GM12878 (cell line): Measurements from ENCODE around the gene FLT1. TPM values are rescaled to one million over a fixed set of nuclear protein-coding genes. Genes with fewer than 3 reads are reported as not detected.
A peak's percentile ranks its signal among the peaks of the same experiment; 100 is the strongest.

Experiments used
- ATAC-seq: fragments of 200-7000 bp; cut with Tn5 transposase; 3 replicates; pipeline ENCODE4 v1.9.1; 2020; ENCODE audit warnings: mild to moderate bottlenecking, moderate library complexity
- BruUV-seq: library from RNA; stranded (reverse); fragments of 400-500 nt; replicated peaks from 2 replicates; lab custom pipeline; 2021; lab: Mats Ljungman, UMichigan
- CTCF ChIA-PET: fragments of 300-600 bp; sonication (Branson Sonifier 250); formaldehyde crosslinking; extraction: SDS; loops from one replicate; lab custom pipeline; 2021; ENCODE audit warnings: inconsistent platforms; lab: Yijun Ruan, JAX
- POLR2A ChIA-PET: fragments of 350-600 bp; formaldehyde crosslinking; extraction: SDS; loops from one replicate; lab custom pipeline; 2021; ENCODE audit warnings: inconsistent platforms; lab: Charles Lee
- RAD21 ChIA-PET: fragments of 300-600 bp; sonication (Branson Sonifier 250); formaldehyde crosslinking; loops from one replicate; lab custom pipeline; 2023; ENCODE audit warnings: antibody characterized with exemption; ENCODE audit not compliant: unreplicated experiment; lab: Charles Lee
- SMC1A ChIA-PET: fragments of 300-600 bp; sonication (Branson Sonifier 250); formaldehyde crosslinking; loops from one replicate; lab custom pipeline; 2023; ENCODE audit not compliant: unreplicated experiment, uncharacterized antibody; lab: Charles Lee
- DNase-seq: peaks from one replicate; pipeline ENCODE4 v3.0.0-alpha.2; 2011; ENCODE audit warnings: low read depth, low spot score
- FAIRE-seq: peaks from 3 replicates; lab custom pipeline; 2011; peaks lifted over from hg19 to GRCh38; lab: Jason Lieb, UNC
- H2AFZ ChIP-seq: 2 replicates; pipeline ENCODE4 v1.6.0; 2011; ENCODE audit warnings: low read depth, low read length, control low read depth; ENCODE audit not compliant: control insufficient read depth
- H3K27ac ChIP-seq: 2 replicates; pipeline ENCODE4 v1.5.1; 2011; ENCODE audit warnings: control low read depth; ENCODE audit not compliant: control insufficient read depth, insufficient read depth
- H3K27me3 ChIP-seq, 2 experiments: replicated peaks in 1 of 2; 2 replicates each; pipeline versions ENCODE4 v1.6.0 to v1.6.1; 2011; ENCODE audit warnings: low read length in 1 of 2; ENCODE audit not compliant: control insufficient read depth in 2 of 2, insufficient read depth in 2 of 2
- H3K36me3 ChIP-seq, 2 experiments: 2 replicates each; pipeline ENCODE4 v1.5.1; 2011; ENCODE audit warnings: low read length in 1 of 2; ENCODE audit not compliant: control insufficient read depth in 2 of 2, insufficient read depth in 2 of 2
- H3K4me1 ChIP-seq: 2 replicates; pipeline ENCODE4 v1.6.1; 2011; ENCODE audit warnings: mild to moderate bottlenecking, low read length, moderate library complexity, mixed read lengths; ENCODE audit not compliant: control insufficient read depth, insufficient read depth
- H3K4me2 ChIP-seq: 2 replicates; pipeline ENCODE4 v1.6.0; 2011; ENCODE audit warnings: control low read depth; ENCODE audit not compliant: control insufficient read depth, insufficient read depth
- H3K4me3 ChIP-seq: fragments of 200-600 bp; sonication (generic); 2 replicates; pipeline ENCODE4 v1.5.1; 2016
- H3K79me2 ChIP-seq: 2 replicates; pipeline ENCODE4 v1.6.0; 2011; ENCODE audit warnings: low read length; ENCODE audit not compliant: control insufficient read depth, insufficient read depth
- H3K9ac ChIP-seq: 2 replicates; pipeline ENCODE4 v1.8.0; 2011; ENCODE audit warnings: low read length, control low read depth, mixed read lengths; ENCODE audit not compliant: control insufficient read depth, insufficient read depth
- H3K9me3 ChIP-seq: replicated peaks from 3 replicates; pipeline ENCODE4 v1.5.1; 2011; ENCODE audit warnings: mild to moderate bottlenecking, low read length; ENCODE audit not compliant: control insufficient read depth, insufficient read depth
- H4K20me1 ChIP-seq: 2 replicates; pipeline ENCODE4 v1.6.0; 2011; ENCODE audit not compliant: control insufficient read depth, insufficient read depth
- CTCF ChIP-seq, 3 experiments: IDR thresholded peaks in 2 of 3; conservative IDR thresholded peaks in 1 of 3; 2 replicates each; pipeline ENCODE4 v1.5.1; 2011; ENCODE audit warnings: low read depth in 3 of 3, low read length in 3 of 3, mild to moderate bottlenecking in 3 of 3, control low read depth in 2 of 3, moderate library complexity in 2 of 3, inconsistent platforms in 1 of 3, mixed read lengths in 1 of 3; ENCODE audit not compliant: control insufficient read depth in 2 of 3, insufficient read depth in 1 of 3; ENCODE audit errors: extremely low read depth in 1 of 3
- EED ChIP-seq: sonication (generic); IDR thresholded peaks from 2 replicates; pipeline ENCODE4 v1.6.1; 2016; ENCODE audit warnings: antibody characterized with exemption, low read depth
- IRF4 ChIP-seq: IDR thresholded peaks from 2 replicates; pipeline ENCODE4 v1.6.1; 2011; ENCODE audit warnings: low read depth, low read length
- RELB ChIP-seq: fragments of 450-650 bp; IDR thresholded peaks from 2 replicates; pipeline ENCODE4 v1.6.1; 2017; ENCODE audit warnings: low read depth, mild to moderate bottlenecking, moderate library complexity
- ZBTB4 ChIP-seq: fragments of 450-650 bp; formaldehyde crosslinking; IDR thresholded peaks from 2 replicates; pipeline ENCODE4 v1.4.0; 2022; ENCODE audit warnings: mild to moderate bottlenecking, moderate library complexity
- ZNF207 ChIP-seq: fragments of 450-650 bp; IDR thresholded peaks from 2 replicates; pipeline ENCODE4 v1.6.1; 2014; ENCODE audit warnings: antibody characterized with exemption, mild to moderate bottlenecking, borderline replicate concordance
- WGBS: methylation state at CpG from one replicate; pipeline ENCODE4 v1.1.6; 2016; ENCODE audit warnings: low lambda C conversion rate; ENCODE audit not compliant: insufficient replicate concordance, insufficient coverage; ENCODE audit errors: missing lambda C conversion rate; 5-methylcytosine and 5-hydroxymethylcytosine counted together
- in situ Hi-C: fragments of 300-500 bp; cut with MboI; formaldehyde crosslinking; loops from 9 replicates; pipeline ENCODE4 v1.14.3; 2018; ENCODE audit warnings: mixed read lengths
- intact Hi-C: fragments of 100-400 bp; cut with micrococcal nuclease; formaldehyde crosslinking; loops from one replicate; pipeline ENCODE4 v1.14.2; 2022; ENCODE audit not compliant: unreplicated experiment
- polyA plus RNA-seq, 11 experiments: library from polyadenylated mRNA; depleted of rRNA in 4 of 11; unstranded in 6 of 11; stranded (reverse) in 5 of 11; fragments of >200 nt; fragmentation: Nextera tagmentation in 4 of 11; fragmentation: Illumina TruSeq in 1 of 11; extraction: Ambion mirVana in 4 of 11; extraction: Trizol in 1 of 11; gene quantifications; 1 replicate in 1 of 11; 2 replicates in 10 of 11; pipeline versions ENCODE4 v1.2.1 to v1.2.3, GENCODE V29; 2011 to 2016; ENCODE audit warnings: inconsistent platforms in 2 of 11, missing spikeins in 2 of 11, low read depth in 1 of 11
- total RNA-seq, 4 experiments: library from RNA; depleted of rRNA in 3 of 4; stranded (reverse); fragments of >200 nt in 3 of 4; fragmentation: Illumina TruSeq in 1 of 4; extraction: Trizol in 1 of 4; gene quantifications; 2 replicates each; pipeline versions ENCODE4 v1.2.1 to v1.2.3, GENCODE V29; 2013 to 2021

Gene FLT1
- total and polyA plus RNA-seq, 10 of the 15 experiments (the other 5 are each of a cell fraction or from before 2014, with no cell fraction given), result 0.55 to 5.6 (median 0.84) TPM

DNA sequence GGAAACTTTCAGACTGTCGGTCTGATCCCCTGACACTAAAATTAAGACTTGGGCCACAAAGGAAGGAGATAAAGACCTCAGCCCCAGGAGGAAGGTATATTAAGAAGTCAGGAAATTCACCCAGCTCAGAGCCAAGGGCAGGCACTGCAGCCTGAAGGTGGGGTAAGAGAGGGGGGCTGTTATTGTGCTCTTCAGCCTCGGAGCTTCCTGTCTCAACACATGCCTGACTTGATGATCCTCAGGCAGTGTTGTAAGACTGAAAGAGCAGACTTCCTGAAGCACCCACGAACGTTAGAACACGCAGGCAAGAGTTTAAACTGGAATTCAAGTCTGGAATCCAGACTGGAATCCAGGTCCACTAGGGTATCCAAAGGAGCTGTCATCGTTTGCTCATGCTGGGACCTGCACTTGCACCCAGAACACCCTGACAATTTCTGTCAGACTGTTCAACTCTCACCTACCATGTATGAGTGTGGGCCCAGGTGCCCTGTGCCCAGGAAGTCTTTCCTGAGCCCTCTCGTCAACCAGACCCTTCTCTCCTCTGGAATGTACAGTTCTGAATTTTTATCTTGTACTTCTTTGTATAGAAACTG is 10.7 kb upstream of the FLT1 start:
- RAD21 ChIA-PET, result interaction anchor here (0.9 kb wide), 1 partner anchor 86 kb away, joined by 3 read pairs; no protein-coding TSS in a partner anchor
- H3K4me2 ChIP-seq, result no peak overlapping the region
- intact Hi-C loops, result no loop called here
- H3K27ac ChIP-seq, result no peak overlapping the region
- H4K20me1 ChIP-seq, result no peaks in the 10 kb centered on the region
- no peak for TF ChIP-seq RELB
- TF ChIP-seq, all 136 proteins: peak for 0
- ChIA-PET POLR2A (interaction anchor here (0.6 kb wide), 1 partner anchor 58 kb away, joined by 3 read pairs; no protein-coding TSS in a partner anchor), SMC1A (interaction anchor here (1.6 to 1.7 kb wide), 2 partner anchors 9 to 24 kb away, joined by 3 to 4 read pairs; no protein-coding TSS in a partner anchor), CTCF (no interaction called here)
- Histone ChIP-seq H3K9me3 (no peaks in the 10 kb centered on the region), H2AFZ (peak overlapping the region; percentile 33), H3K4me1 (no peaks in the 10 kb centered on the region), H3K4me3 (no peak overlapping the region), H3K36me3 (no peaks in the 10 kb centered on the region), H3K9ac (no peak overlapping the region), H3K27me3 (no peaks in the 10 kb centered on the region; a peak in 2 of 4 replicates), H3K79me2 (no peaks in the 10 kb centered on the region)
- 26% methylated on average over 7 of the region's 7 CpGs for WGBS
- FAIRE-seq, result no peak
- BruUV-seq, result no TSS peak
- no peak for DNase-seq
- no peak for ATAC-seq
- in situ Hi-C loops, result no loop called here

DNA sequence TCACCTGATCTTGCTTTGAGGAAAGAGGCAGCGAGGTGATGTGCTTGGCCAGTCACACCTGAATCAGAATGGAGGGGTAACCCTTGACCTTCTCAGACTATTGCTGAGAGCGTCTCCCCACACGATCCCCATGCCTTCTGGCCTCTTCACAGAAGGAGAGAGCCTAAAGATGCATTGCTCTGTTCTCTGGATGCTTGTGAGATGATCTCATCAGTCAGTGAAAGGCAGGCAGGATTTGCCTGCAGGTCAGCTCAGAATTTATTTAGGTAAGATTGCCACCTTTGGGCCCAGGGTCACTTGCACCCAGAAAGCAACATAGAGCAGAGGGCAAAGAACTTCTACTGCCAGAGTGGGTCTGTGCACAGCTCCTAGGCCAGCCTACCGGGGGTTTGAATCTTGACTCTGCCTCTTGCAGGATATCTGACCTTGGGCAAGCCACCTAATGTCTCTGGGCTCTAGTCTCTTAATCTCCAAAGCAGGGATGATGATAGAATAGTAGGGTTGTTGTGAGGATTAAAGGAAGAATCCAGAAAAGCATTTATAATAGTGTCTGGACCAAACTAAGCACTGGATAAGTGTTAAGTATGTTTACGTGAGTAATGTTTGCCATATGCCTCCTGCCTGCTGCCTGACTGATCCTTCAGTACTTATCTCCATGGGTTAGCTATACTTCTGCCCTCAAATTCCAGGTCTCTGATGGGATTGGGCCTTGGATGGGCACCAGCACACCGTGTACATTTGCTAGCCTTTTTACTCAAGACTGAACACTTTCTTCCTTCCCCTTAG is 8.4 kb upstream of the FLT1 start:
- ChIA-PET CTCF (no interaction called here), SMC1A (no interaction called here), RAD21 (interaction anchor here (0.6 to 1.0 kb wide), 2 partner anchors 13 to 250 kb away, joined by 3 read pairs; no protein-coding TSS in a partner anchor), POLR2A (no interaction called here)
- BruUV-seq, result no TSS peak
- no peak overlapping the region for H3K4me3 ChIP-seq
- H3K79me2 ChIP-seq, result no peaks in the 10 kb centered on the region
- H3K36me3 ChIP-seq, result no peaks in the 10 kb centered on the region
- WGBS, result 46% methylated on average over 6 of the region's 6 CpGs
- H3K9ac ChIP-seq, result no peak overlapping the region
- H3K9me3 ChIP-seq, result no peaks in the 10 kb centered on the region
- H4K20me1 ChIP-seq, result no peaks in the 10 kb centered on the region
- no peak for DNase-seq
- no peak overlapping the region for H3K27ac ChIP-seq
- in situ Hi-C loops (no loop called here), intact Hi-C loops (no loop called here)
- FAIRE-seq, result no peak
- H3K4me1 ChIP-seq, result no peaks in the 10 kb centered on the region
- H2AFZ ChIP-seq, result no peak overlapping the region
- no peaks in the 10 kb centered on the region; a peak in 2 of 4 replicates for H3K27me3 ChIP-seq
- no peak for ATAC-seq
- H3K4me2 ChIP-seq, result no peak overlapping the region
- TF ChIP-seq IRF4 (no peak), EED (no peak), ZBTB4 (CRISPR knock-in tag) (no peak), ZNF207 (no peak), CTCF (IDR thresholded peaks at IDR 0.05 in 2 of 3, conservative IDR thresholded peaks at IDR 0.05 in 1 of 3; ENCODE audit: control insufficient read depth in 2 of 3, extremely low read depth in 1 of 3, insufficient read depth in 1 of 3, low read depth in 3 of 3, low read length in 3 of 3) (no peak)
